NCI-H2107 treated with DMSO at 0.1 percent for 48 hours (cell line): ENCODE data around the gene OTUD5.
A peak's percentile ranks its signal among the peaks of the same experiment; 100 is the strongest.
"Not testable (repeated sequence)": the region's sequence is repeated elsewhere in the genome, so short reads cannot be mapped to it uniquely, and the experiment has no call there.

Source experiments
- DNase-seq: peaks from one replicate; lab custom pipeline; 2025; ENCODE audit not compliant: unreplicated experiment; lab: John Stamatoyannopoulos, UW

Gene OTUD5

DNA sequence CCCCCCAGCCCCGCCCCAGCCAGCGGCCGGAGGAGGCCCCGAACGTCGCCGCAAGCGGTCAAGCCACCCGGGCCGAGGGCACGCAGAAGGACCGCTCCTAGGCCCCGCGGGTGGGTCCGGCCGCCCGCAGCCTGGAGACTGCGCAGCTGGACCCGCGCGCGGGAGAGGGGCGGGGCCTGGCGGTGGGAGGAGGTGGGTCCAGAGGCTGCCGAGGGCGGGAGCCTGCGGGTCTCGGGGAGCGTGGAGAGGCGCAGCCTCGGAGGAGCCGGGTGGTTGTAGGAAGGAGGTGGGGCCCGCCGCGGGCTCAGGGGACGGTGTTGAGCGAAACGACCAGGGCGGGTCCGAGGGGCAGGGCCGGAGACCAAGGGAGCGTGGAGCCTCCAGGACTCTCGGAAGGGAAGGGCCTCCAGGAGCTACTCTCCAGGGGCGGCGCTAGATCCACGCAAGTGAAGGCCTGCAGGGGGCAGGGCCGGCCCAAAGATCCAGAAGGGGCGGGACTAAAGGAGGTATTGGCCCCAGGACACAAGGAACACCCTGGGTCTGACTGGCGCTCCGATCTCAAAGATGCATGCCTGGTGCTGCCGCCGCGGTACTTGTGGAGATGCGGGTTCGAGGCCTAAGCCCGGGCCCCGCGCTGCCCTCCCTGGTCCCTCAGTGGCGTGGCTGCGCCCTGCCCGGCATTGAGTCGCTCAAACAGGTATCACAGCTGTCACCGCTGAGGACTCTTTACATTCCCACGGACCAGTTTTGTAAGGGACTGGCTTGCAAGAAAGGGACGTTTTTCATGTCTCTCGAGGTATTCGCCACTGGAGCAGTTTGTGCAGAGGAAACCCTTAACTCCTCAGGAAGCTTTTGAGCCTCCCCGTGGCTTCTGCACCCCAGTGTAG lies 65.8 kb downstream of the OTUD5 start:
- peak; percentile 74 for DNase-seq

DNA sequence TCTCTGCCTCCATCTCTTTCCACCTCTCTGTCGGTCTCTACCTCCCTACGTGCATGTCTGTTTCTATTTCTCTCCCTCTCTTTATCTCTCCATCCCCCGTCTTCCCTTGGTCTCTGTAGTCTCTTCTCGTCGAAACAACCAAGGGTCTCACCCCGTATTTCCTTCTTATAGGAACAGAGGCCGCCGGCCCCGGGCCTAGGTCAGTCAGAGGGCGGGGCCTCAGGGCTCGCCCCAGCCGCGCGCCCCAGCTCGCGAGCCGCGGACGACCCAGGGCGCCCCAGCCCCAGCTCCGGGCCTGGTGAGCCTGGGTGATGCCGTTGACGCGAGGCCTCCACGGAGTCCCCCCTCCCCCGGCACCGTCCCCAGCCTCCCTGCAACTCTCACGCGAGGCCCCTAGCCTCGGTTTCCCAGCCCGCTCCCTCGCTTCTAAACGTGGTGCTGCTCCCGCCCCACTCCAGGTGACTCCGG lies 66.4 kb downstream of the OTUD5 start:
- no peak for DNase-seq

DNA sequence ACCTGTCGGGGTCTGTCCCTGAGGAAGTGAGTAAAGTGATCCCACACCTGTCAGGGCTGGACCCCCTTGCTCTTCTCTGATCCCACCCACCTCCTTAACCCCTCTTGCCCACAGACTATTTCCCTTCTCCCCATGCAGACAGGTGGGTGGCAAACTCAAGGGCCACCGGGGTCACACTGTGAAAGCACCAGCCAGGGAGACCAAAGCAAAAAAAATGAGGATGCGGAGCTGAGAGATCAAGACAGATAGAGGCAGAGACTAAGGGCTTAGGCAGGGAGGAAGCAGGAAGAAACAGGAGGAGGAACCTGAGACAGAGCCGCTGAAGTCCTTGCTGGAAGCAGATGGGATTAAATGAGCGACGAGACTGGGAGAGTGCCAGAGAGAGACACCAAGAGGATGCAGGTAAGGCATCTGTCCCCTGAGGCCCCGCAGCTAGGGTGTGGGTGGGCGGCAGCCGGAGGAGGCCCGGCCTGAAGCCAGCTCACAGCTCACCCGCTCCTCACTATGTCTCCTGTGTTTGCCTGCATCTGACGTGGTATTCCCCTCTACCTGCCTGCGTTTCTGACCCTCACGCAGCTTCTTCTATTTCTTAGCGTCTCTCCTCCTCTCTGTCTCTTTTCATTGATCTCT lies 67.0 kb downstream of the OTUD5 start:
- DNase-seq: no peak

DNA sequence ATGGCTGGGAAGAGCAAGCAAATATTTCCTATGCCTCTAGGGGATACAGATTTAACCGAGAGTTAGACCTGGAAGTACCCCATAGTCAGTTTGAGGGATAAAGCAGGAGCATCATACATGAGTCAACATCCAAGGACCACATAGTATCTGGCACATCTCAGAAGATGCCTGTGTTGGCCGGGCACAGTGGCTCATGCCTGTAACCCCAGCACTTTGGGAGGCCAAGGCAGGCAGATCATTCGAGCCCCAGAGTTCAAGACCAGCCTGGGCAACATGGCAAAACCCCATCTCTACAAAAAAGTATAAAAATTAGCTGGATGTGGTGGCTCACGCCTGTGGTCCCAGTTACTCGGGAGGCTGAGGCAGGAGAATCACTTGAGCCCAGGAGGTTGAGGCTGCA lies 70.8 kb downstream of the OTUD5 start:
- not testable (repeated sequence) for DNase-seq

DNA sequence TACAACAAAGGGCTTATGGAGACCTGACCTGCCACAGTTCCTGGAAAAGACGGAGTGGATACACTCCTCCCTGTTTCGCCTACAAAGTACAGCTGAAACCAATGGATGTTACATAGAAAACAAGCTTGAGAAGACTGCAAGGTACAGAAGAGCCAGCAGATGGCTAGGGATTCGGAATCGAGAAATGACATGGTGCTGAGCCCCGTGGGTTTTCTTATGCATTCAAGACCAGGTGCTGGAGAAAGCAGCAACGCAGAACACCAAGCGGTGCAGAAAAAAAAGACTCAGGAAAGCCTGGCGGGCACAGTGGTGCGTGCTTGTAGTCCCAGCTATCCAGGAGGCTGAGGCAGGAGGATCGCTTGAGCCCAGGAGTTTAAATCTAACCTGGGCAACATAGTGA lies 73.7 kb downstream of the OTUD5 start:
- no peak for DNase-seq

DNA sequence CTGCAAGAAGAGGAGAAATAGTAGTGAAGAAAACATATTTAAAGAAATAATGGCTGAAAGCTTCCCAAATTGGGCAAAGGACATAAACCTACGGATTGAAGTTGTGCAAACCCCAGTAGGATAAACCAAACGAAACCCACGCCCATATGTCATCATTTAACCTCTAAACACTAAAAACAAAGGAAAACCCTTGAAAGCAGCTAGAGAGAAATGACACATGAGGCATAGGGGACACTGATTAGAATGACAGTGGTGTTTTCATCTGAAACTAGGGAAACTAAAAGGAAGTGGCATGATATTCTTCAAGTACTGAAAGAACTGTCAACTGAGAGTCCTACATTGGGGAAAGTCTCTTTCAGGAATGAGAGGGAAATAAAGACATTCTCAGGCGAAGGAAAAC lies 80.5 kb downstream of the OTUD5 start:
- DNase-seq: not testable (repeated sequence)
